OCI-LY3 (cell line): Measurements from ENCODE around the gene SRL.

Experiments
- H2AFZ ChIP-seq: fragments of 200-600, 300-600 bp; shearing (Covaris generic); 2 replicates; pipeline ENCODE4 v1.6.0; 2014; ENCODE audit warnings: antibody characterized with exemption, low read depth, low read length
- H3K27ac ChIP-seq: fragments of 200-600, 300-600 bp; sonication (generic); 2 replicates; pipeline ENCODE4 v1.5.1; 2014; ENCODE audit warnings: mild to moderate bottlenecking, low read length, moderate library complexity, mixed read lengths
- H3K27me3 ChIP-seq: fragments of 200-600, 300-600 bp; sonication (generic); 2 replicates; pipeline ENCODE4 v1.6.1; 2014; ENCODE audit warnings: low read depth, low read length, mixed read lengths
- H3K36me3 ChIP-seq: fragments of 200-600, 300-600 bp; sonication (generic); replicated peaks from 2 replicates; pipeline ENCODE3; 2014; ENCODE audit warnings: low read depth, low read length, mixed read lengths
- H3K4me1 ChIP-seq: fragments of 300-600, 200-600 bp; sonication (generic); 2 replicates; pipeline ENCODE4 v1.6.1; 2014; ENCODE audit warnings: low read length, mixed read lengths
- H3K4me2 ChIP-seq: fragments of 200-600, 300-600 bp; sonication (generic); 2 replicates; pipeline ENCODE4 v1.6.1; 2014; ENCODE audit warnings: low read length, mixed read lengths
- H3K4me3 ChIP-seq: fragments of 300-600, 200-600 bp; sonication (generic); 2 replicates; pipeline ENCODE4 v1.5.1; 2014; ENCODE audit warnings: antibody characterized with exemption, mild to moderate bottlenecking, low read length, moderate library complexity
- H3K79me2 ChIP-seq: fragments of 300-600, 200-600 bp; shearing (Covaris generic); 2 replicates; pipeline ENCODE4 v1.6.1; 2014; ENCODE audit warnings: mild to moderate bottlenecking, low read length, mixed read lengths
- H3K9ac ChIP-seq: fragments of 300-600, 200-600 bp; shearing (Covaris generic); 2 replicates; pipeline ENCODE4 v1.6.0; 2014; ENCODE audit warnings: mild to moderate bottlenecking, low read length, moderate library complexity
- H3K9me3 ChIP-seq: fragments of 200-600, 300-600 bp; shearing (Covaris generic); 2 replicates; pipeline ENCODE4 v1.6.1; 2014; ENCODE audit warnings: low read length, mixed read lengths; ENCODE audit not compliant: insufficient read depth
- H4K20me1 ChIP-seq: fragments of 200-600, 300-600 bp; sonication (generic); 2 replicates; pipeline ENCODE4 v1.6.1; 2016; ENCODE audit warnings: low read length, mixed read lengths; ENCODE audit not compliant: insufficient read depth
- CTCF ChIP-seq: fragments of 200-600, 300-600 bp; sonication (generic); IDR thresholded peaks from 2 replicates; pipeline ENCODE4 v1.5.1; 2014; ENCODE audit warnings: antibody characterized with exemption, low read length, low read depth
- EZH2phosphoT487 ChIP-seq: fragments of 200-600 bp; shearing (Covaris generic); IDR thresholded peaks from 2 replicates; pipeline ENCODE4 v1.6.1; 2018; ENCODE audit warnings: antibody characterized with exemption, mixed run types, low read depth

The SRL gene

GRCh38 chr16:4215106-4215505 is 26.8 kb downstream of the SRL start:
- no peak overlapping the region for H3K27ac ChIP-seq

GRCh38 chr16:4214215-4214621 is 27.7 kb downstream of the SRL start:
- no peaks in the 10 kb centered on the region for H3K4me1 ChIP-seq
- H3K27me3 ChIP-seq, result peaks cover 13% of the 10 kb centered on the region
- no peak overlapping the region for H3K4me3 ChIP-seq
- no peak overlapping the region for H3K9ac ChIP-seq
- H3K4me2 ChIP-seq, result no peak overlapping the region
- H3K9me3 ChIP-seq, result no peaks in the 10 kb centered on the region
- no peaks in the 10 kb centered on the region for H3K36me3 ChIP-seq
- no peak overlapping the region for H2AFZ ChIP-seq
- no peaks in the 10 kb centered on the region for H3K79me2 ChIP-seq
- H3K27ac ChIP-seq, result no peak overlapping the region
- no peaks in the 10 kb centered on the region for H4K20me1 ChIP-seq
- TF ChIP-seq CTCF, result no peak
- TF ChIP-seq EZH2phosphoT487, result no peak

More at GRCh38 chr16:4215106-4215505, 26.8 kb downstream of the SRL start:
- Histone ChIP-seq H2AFZ (no peak overlapping the region), H3K9ac (no peak overlapping the region), H3K27me3 (peaks cover 13% of the 10 kb centered on the region), H3K36me3 (no peaks in the 10 kb centered on the region), H3K79me2 (no peaks in the 10 kb centered on the region), H3K4me2 (no peak overlapping the region), H3K4me1 (no peaks in the 10 kb centered on the region), H3K9me3 (no peaks in the 10 kb centered on the region), H3K4me3 (no peak overlapping the region), H4K20me1 (no peaks in the 10 kb centered on the region)
- no peak for TF ChIP-seq EZH2phosphoT487
- no peak for TF ChIP-seq CTCF

- H3K36me3 ChIP-seq, result no peaks in the 10 kb centered on the region
- no peaks in the 10 kb centered on the region for H4K20me1 ChIP-seq
- H3K4me1 ChIP-seq, result no peaks in the 10 kb centered on the region
- H3K9ac ChIP-seq, result no peak overlapping the region
- H3K27me3 ChIP-seq, result peaks cover 13% of the 10 kb centered on the region
- no peaks in the 10 kb centered on the region for H3K79me2 ChIP-seq
- H3K9me3 ChIP-seq, result no peaks in the 10 kb centered on the region
- no peak overlapping the region for H3K4me3 ChIP-seq
- H3K27ac ChIP-seq, result no peak overlapping the region
- no peak overlapping the region for H2AFZ ChIP-seq
- no peak for TF ChIP-seq EZH2phosphoT487
- no peak overlapping the region for H3K4me2 ChIP-seq
Measured at GRCh38 chr16:4213737-4214136, 28.1 kb downstream of the SRL start.

- Histone ChIP-seq H3K9me3 (no peaks in the 10 kb centered on the region), H3K27ac (no peak overlapping the region), H3K4me1 (no peaks in the 10 kb centered on the region), H3K4me2 (no peak overlapping the region), H3K9ac (no peak overlapping the region), H3K27me3 (peaks cover 13% of the 10 kb centered on the region), H4K20me1 (no peaks in the 10 kb centered on the region), H3K4me3 (no peak overlapping the region), H2AFZ (no peak overlapping the region), H3K79me2 (no peaks in the 10 kb centered on the region), H3K36me3 (no peaks in the 10 kb centered on the region)
- TF ChIP-seq EZH2phosphoT487 (no peak), CTCF (no peak)
Measured at GRCh38 chr16:4212934-4213296, 29.0 kb downstream of the SRL start.
